Activated B cell treated with CpG ODN at 0.5 μM for 24 hours (primary cell): Measurements from ENCODE around the gene EPN2. TPM values are rescaled to one million over a fixed set of nuclear protein-coding genes. Genes with fewer than 3 reads are reported as not detected.

Source experiments
- ATAC-seq: fragments of 200-7000 bp; cut with Tn5 transposase; one replicate; pipeline ENCODE4 v1.10.0; 2021; ENCODE audit warnings: low read depth, mild to moderate bottlenecking, moderate library complexity
- CTCF ChIA-PET: fragments of 350-600 bp; sonication (Branson Sonifier 250); formaldehyde crosslinking; loops from one replicate; lab custom pipeline; 2021; ENCODE audit warnings: antibody characterized with exemption; lab: Charles Lee
- POLR2A ChIA-PET: fragments of 350-600 bp; sonication (Branson Sonifier 250); formaldehyde crosslinking; loops from one replicate; lab custom pipeline; 2021; ENCODE audit warnings: antibody characterized with exemption; lab: Charles Lee
- DNase-seq: peaks from one replicate; pipeline ENCODE4 v3.0.0; 2022
- H3K27ac Mint-ChIP-seq: one replicate; pipeline ENCODE4 v1.8.0; 2020; ENCODE audit warnings: mixed read lengths
- H3K27me3 Mint-ChIP-seq: one replicate; pipeline ENCODE4 v1.8.0; 2021; ENCODE audit warnings: mixed read lengths
- H3K36me3 Mint-ChIP-seq: one replicate; pipeline ENCODE4 v1.8.0; 2021; ENCODE audit warnings: low read depth, mixed read lengths
- H3K4me1 Mint-ChIP-seq: one replicate; pipeline ENCODE4 v1.8.0; 2021; ENCODE audit warnings: mixed read lengths
- H3K4me3 Mint-ChIP-seq: one replicate; pipeline ENCODE4 v1.8.0; 2020; ENCODE audit warnings: mild to moderate bottlenecking, mixed read lengths
- H3K9me3 Mint-ChIP-seq: one replicate; pipeline ENCODE4 v1.8.0; 2020; ENCODE audit warnings: mixed read lengths
- intact Hi-C: fragments of 100-400 bp; cut with micrococcal nuclease; formaldehyde crosslinking; loops from one replicate; pipeline ENCODE4 v1.15.1; 2024
- total RNA-seq: library from RNA; stranded (reverse); gene quantifications from 2 replicates; pipeline ENCODE4 v1.2.3, GENCODE V29; 2022
- TF ChIP-seq, protein P1 (sequence below): fragments of 200-600 bp; IDR thresholded peaks from one replicate; pipeline ENCODE4 v1.8.0; 2022; ENCODE audit warnings: antibody characterized with exemption, mild to moderate bottlenecking

Gene EPN2
- total RNA-seq, 1 donor from 2014 or later: 16.6 TPM

GRCh38 chr17:19311421-19312215 is 74.5 kb downstream of the EPN2 start:
- H3K27ac Mint-ChIP-seq: no peak overlapping the region
- intact Hi-C loops: no loop called here
- peaks cover 30% of the 10 kb centered on the region for H3K4me1 Mint-ChIP-seq
- H3K27me3 Mint-ChIP-seq: no peaks in the 10 kb centered on the region
- no peak for DNase-seq
- H3K9me3 Mint-ChIP-seq: no peaks in the 10 kb centered on the region
- no peak overlapping the region for H3K4me3 Mint-ChIP-seq
- TF ChIP-seq, protein P1, sequence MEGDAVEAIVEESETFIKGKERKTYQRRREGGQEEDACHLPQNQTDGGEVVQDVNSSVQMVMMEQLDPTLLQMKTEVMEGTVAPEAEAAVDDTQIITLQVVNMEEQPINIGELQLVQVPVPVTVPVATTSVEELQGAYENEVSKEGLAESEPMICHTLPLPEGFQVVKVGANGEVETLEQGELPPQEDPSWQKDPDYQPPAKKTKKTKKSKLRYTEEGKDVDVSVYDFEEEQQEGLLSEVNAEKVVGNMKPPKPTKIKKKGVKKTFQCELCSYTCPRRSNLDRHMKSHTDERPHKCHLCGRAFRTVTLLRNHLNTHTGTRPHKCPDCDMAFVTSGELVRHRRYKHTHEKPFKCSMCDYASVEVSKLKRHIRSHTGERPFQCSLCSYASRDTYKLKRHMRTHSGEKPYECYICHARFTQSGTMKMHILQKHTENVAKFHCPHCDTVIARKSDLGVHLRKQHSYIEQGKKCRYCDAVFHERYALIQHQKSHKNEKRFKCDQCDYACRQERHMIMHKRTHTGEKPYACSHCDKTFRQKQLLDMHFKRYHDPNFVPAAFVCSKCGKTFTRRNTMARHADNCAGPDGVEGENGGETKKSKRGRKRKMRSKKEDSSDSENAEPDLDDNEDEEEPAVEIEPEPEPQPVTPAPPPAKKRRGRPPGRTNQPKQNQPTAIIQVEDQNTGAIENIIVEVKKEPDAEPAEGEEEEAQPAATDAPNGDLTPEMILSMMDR: no peak
- ChIA-PET CTCF (no interaction called here), POLR2A (no interaction called here)
- peaks cover 28% of the 10 kb centered on the region for H3K36me3 Mint-ChIP-seq
- no peak for ATAC-seq

- Mint-ChIP-seq H3K27me3 (no peaks in the 10 kb centered on the region), H3K36me3 (peaks cover 28% of the 10 kb centered on the region), H3K9me3 (no peaks in the 10 kb centered on the region), H3K27ac (no peak overlapping the region), H3K4me3 (no peak overlapping the region), H3K4me1 (peaks cover 26% of the 10 kb centered on the region)
- CTCF ChIA-PET: no interaction called here
- POLR2A ChIA-PET: no interaction called here
- ATAC-seq (no peak), DNase-seq (no peak)
- TF ChIP-seq, protein P1: no peak
- intact Hi-C loops: no loop called here
These were observed 75.2 kb downstream of the EPN2 start for GRCh38 chr17:19312406-19312805.

DNA sequence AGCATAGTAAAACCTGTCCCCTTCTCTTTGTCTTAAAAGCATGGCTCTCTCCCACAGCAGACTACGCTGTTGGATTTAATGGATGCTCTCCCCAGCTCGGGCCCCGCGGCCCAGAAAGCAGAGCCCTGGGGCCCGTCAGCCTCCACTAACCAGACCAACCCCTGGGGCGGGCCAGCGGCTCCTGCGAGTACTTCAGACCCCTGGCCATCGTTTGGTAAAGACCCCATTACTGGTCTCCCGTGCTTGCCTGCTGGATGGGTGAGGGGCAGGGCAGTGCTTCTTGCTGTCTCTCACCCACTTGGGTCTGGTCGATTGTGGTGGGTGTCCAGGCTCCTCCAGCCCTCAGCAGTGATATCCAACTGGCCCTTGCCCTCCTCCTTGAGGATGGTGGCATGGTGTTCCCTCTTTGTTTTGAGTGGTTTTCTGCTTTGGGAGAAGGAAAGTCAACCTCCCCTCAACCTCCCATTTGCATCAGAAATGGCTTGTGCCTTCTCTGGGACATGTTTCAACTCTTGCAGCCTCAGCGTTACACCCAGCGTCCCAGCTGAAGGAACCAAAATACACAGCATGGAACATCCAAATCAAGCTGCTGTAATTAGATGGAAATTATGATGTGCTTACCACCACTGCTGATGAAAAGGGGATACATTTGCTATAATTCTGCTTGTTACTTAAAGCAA is 76.0 kb downstream of the EPN2 start:
- no peak for DNase-seq
- peaks cover 28% of the 10 kb centered on the region for H3K36me3 Mint-ChIP-seq
- no peaks in the 10 kb centered on the region for H3K9me3 Mint-ChIP-seq
- POLR2A ChIA-PET: no interaction called here
- ATAC-seq: no peak
- H3K4me3 Mint-ChIP-seq: no peak overlapping the region
- H3K4me1 Mint-ChIP-seq: peaks cover 20% of the 10 kb centered on the region
- H3K27me3 Mint-ChIP-seq: no peaks in the 10 kb centered on the region
- CTCF ChIA-PET: no interaction called here
- TF ChIP-seq, protein P1: no peak
- H3K27ac Mint-ChIP-seq: no peak overlapping the region
- intact Hi-C loops: no loop called here

DNA sequence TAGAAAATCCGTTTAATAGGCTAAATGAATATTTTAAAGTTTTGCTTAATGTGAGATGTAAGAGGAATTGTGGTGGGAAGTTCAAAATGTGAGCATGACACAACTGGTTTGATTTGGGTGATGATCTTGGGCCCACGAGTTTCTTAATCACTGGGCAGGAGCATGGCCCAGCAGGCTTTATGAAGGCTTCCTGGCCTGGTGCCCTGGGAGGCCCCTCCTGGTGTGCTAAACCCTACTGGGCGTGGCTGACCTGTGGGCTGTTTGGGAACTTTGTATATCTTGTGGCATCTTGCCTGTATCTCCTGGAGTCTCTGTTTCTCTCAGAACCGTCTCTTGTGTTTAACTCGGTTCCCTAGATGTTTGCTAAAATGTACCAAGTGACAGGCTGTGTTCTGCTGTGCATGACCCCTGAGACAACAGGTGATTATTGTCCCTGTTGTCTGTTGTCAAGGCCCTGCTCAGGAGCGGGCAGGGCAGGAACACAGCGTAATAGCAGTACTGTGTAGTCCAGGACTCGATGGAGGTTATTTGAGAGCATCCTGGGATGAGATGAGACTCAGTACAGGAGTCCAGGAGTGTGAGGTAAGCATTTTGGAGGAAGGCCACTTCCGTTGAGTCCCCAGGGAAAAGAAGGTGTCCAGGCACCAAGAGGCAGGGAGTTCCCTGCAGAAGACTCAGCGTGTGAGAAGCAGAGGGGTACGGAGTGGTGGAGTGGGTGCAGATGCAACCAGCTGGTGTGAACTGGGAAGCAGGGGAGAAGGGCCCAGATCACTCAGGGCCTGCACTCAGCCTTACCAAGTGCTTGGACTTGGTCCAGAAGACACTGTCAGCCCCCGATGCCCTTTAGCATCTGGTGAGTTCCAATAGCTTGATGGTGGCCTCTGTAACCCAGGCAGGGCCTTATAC is 76.8 kb downstream of the EPN2 start:
- intact Hi-C loops: no loop called here
- Mint-ChIP-seq H3K27me3 (no peaks in the 10 kb centered on the region), H3K4me3 (no peak overlapping the region), H3K4me1 (peaks cover 12% of the 10 kb centered on the region), H3K27ac (no peak overlapping the region), H3K9me3 (no peaks in the 10 kb centered on the region), H3K36me3 (peaks cover 28% of the 10 kb centered on the region)
- TF ChIP-seq, protein P1: no peak
- ChIA-PET CTCF (no interaction called here), POLR2A (no interaction called here)
- ATAC-seq (no peak), DNase-seq (no peak)
